NCI-H82 (cell line): ENCODE results near the gene CCDC92.

ENCODE experiments used
- DNase-seq: peaks from one replicate; lab custom pipeline; 2025; lab: John Stamatoyannopoulos, UW

CCDC92 gene

DNA sequence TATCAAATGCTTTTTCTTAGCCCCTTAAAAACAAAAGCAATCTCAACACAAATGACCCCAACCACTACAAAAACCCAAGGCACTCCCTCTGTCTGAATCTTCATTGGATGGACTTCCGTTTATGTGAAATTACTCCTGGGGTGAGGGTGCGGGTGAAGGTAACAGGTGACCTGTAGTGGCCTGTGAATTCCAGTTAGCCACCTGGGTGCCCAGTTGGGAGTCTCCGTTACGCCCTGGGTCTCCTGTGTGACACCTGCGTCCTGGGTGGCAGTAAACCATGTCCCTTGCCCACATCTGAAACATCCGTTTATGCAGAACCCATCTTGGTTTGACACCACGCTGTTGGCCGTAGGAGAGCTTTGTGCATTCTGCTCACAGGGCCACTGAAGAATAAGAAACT lies 62.6 kb downstream of the CCDC92 start:
- no peak for DNase-seq

DNA sequence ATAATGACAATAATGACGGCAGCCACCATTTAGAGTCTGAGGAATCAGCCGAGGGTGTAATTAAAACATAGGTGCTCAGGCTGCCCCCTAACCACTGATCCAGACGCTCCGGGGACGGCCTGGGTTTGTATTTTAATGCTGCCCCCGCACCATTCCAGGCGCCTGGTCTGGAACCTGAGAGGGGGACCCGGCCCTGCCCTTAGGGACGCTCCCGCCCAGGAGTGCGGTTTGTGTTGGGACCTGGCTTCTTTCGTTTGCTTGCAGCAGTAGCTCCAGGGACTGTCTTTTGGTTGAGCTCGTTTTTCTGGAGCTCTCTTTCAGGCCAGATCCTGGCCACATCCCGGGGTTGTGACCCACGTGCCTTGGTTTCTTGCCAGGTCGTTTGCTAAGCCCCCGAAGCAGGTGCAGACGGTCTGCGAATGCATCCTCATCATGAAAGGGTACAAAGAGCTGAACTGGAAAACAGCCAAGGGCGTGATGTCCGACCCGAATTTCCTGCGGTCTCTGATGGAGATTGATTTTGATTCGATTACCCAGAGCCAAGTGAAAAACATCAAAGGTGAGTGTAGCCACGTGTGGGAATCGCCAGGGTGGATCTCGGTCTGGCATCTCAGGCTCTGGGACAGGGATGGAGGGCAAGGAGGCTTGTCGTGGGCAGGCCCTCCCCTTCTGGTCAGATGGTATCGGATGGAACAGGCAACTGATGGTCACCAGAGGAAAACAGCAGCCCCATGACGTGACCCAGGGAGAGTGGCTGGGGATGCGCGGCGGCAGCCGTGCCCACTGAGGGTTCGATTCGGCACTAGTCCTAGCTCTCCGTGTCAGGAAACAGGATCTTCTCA lies 63.5 kb downstream of the CCDC92 start:
- no peak for DNase-seq

DNA sequence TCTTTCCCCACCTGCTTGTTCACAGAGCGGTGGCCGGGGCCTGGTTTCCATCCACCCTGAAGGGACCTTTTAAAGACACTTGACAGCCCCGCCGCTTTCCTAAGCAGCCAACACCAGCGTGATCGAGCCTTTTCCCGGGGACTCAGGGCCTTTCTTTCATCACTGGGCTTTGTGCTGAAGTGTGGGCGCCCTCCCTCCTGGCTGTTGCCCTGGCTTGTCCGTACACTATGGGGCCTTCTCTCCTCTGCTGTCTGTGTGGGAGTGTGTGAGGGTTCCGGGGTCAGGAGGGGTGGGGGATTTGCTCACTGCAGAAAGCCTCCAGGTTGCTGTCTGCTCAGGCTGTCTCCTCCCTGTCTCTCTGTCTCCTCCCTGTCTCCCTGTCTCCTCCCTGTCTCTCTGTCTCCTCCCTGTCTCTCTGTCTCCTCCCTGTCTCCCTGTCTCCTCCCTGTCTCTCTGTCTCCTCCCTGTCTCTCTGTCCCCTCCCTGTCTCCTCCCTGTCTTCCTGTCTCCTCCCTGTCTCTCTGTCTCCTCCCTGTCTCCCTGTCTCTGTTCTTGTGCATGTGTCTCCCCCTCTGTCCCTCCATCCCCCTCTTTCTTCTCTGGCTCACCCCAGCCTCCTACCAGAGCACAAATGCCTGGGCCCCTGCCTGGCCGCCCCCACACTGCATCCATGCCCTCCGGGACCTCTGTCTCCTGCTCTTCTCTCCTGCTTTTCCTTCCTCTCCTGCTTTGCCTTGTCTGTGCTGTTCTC lies 64.7 kb downstream of the CCDC92 start:
- DNase-seq, result peak; percentile 36

DNA sequence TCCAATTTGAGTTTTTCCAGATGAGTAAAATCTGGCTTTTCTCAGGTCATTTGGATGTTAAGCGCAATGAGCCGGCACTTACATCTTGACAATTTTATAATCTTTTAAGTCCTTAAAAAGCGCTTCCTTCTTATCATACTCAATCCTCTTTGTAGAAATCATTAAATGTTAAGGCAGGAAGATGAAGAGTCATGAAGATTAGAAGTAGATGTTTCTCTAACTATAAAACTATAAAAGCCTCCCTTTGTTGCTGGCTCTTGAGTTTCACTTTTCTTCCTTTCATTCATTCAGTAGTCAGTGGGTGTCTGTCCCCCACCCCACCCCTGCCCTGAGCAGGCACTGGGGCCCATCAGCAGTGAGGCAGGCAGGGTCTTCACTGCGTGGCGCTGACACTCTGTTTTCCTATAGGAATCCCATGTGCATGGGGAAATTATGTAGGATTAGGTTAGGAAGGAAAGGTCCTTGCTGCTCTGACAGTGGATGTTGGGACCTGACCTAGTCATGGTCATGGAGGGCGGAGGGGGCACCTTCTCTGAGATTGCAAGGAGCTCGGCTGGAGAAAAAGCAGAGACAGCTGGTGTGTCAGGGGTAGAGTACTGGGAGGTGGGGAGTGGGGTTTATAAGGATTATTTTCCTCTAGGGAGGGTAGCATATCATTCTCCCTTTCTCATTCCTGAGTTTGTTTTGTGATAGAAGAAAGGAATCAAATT lies 65.8 kb downstream of the CCDC92 start:
- DNase-seq, result peak; percentile 90

- DNase-seq, result peak; percentile 77
These were observed 67.2 kb downstream of the CCDC92 start for GRCh38 chr12:123905319-123905925.

DNA sequence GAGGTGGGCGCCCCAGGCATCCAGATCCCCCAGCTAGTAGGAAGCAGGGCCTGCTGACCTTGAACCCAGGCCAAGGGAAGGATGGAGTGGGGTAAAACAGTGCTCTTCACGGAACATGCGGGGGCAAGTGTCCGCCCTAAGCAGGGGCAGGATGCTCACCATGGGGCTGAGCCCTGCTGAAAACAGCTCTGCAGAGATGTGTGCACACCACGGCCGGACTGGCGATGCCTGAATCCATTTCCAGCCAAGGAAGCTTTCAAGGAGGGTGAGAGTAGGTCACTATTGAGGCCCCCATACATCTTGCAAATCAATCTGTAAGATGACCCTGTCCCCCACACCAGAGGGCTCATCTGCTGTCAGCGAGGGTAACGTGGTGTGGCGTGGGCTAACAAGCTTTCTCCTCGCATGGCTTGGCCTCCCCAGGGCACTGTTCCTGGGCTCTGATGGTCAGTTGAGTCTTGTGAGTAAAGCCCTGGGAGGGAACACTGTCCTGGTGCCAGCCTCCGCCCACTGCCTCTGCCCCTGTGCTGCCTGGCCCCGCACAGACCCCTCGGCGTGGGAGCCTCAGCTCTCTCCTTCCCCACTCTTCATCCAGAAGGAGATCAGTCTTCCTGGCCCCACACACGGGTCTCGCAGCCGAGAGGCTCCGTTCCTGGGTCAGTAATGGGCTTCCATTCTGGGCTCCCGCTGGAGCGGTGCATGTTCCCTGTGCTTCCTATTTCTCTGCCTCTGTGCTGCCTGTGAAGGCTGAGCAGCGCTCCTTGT lies 69.1 kb downstream of the CCDC92 start:
- DNase-seq, result no peak

- no peak for DNase-seq
These were observed 69.8 kb downstream of the CCDC92 start for GRCh38 chr12:123902821-123903220.

DNA sequence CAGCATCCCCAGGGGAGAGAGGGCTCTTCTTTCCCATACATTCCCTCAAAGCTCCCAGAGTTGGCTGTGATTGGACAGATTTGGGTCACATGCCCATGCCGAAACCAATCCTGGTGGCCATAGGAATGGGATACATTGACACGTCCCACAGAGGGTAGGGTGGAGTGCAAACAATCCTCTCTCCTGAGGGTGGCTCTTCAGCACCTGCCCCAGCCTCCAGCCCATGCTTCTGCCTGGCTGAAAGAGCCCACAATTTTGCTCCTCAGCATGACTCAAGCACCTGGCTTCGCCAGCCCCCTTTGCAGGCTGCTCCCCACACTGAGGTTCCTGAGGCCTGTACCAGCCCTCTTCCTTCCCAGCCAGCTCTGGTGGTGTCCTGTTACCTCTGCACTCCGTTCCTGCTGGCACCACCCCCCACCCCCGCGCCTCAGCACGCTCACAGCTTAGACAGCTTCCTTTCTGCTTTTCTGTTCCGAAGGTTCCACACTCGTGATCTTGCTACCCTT lies 71.7 kb downstream of the CCDC92 start:
- DNase-seq, result peak; percentile 49

DNA sequence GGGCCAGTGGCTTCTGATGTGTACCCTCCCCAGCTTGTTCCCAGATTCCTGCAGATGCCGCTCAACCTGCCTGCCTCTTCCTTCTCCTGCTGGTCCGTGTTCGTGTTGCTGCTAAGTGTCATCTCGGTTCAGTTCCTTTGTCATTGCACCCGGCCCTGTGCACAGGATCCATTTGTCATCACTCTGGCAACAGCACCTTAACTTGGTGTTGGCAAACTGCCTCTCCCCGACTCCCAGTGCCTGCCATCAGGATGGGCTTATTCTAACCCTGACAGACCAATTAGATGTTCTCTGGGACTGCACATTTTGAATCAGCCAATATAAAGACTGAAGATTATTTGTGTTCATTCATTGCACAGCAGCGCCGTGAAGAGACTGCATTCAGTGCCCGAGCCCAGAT lies 73.3 kb downstream of the CCDC92 start:
- no peak for DNase-seq

- no peak for DNase-seq
These were observed 74.0 kb downstream of the CCDC92 start for GRCh38 chr12:123898673-123899072.

- no peak for DNase-seq
These were observed 75.4 kb downstream of the CCDC92 start for GRCh38 chr12:123897221-123897620.

DNA sequence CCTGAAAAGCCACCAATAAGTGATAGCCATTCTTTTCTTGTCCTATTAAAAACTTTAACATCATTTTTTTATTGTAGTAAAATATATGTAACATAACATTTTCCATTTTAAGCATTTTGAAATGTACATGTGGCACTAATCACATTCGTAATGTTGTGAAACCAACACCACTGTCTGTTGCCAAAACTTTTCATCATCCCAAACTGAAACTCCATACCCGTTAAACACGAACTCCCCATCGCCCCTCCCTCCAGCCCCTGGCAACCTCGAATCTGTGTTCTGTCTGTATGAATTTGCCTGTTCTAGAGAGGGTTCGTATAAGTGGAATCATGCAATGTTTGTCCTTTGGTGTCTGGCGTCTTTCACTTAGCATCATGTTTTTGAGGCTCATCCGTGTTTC lies 75.9 kb downstream of the CCDC92 start:
- DNase-seq, result no peak

DNA sequence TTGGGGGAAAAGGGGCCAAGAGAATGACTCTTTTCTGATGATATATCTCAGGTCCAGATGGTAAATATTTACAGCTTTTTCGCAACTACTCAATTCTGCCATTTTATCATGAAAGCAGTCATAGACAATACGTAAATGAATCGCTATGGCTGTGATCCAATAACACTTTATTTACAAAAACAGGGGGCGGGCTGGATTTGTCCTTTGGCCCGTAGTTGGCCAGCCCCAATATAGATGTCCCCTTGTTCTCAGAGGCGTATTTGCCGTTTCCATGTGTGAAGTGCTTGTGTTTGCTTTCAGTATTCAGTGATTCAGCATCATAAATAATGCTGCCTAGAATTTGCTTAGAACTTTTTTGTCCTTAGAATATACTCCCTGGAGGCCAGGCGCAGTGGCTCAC lies 77.2 kb downstream of the CCDC92 start:
- no peak for DNase-seq

DNA sequence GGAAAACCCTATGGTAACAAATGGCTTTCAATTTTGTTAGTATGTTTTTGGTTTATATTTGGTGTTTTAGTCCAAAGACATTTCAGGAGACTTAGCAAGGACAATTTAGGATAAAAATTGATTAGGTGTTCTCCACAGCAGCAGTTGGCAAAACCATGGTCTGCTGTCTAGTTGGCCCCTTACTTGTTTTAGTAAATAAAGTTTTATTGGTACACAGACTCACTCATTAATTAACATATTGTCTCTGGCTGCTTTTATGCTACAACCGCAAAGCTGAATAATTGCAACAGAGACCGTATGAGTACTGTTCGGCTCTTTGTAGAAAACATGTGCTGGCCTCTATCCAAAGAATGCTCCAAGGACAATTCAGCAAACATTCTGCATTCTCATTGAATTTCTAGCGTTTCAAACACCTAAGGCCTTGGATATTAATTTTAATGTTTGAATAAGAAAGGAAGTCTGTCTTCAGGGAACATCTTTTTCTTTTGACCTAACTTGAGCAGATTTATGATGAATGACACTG lies 77.7 kb downstream of the CCDC92 start:
- DNase-seq, result no peak

GRCh38 chr12:123893276-123893675 lies 79.4 kb downstream of the CCDC92 start:
- no peak for DNase-seq

DNA sequence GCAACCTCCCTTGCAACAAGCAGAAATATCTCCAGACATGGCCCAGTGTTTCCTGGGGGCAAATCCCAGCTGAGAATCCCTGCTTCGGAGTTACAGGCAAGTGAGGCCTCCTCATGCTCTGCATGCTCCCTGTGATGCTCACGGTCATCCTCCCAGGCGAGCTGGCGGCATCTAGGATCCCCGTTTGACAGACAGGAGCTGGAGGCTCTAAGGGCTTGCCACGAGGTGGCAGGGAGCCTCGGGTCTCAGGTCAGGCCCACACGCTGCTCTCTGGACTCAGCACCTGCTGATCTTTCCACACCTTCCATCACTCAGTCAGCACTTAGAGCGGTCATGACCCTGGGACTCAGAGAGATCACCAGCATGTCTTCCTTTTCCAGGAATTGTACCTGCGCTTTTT lies 79.8 kb downstream of the CCDC92 start:
- DNase-seq, result no peak

DNA sequence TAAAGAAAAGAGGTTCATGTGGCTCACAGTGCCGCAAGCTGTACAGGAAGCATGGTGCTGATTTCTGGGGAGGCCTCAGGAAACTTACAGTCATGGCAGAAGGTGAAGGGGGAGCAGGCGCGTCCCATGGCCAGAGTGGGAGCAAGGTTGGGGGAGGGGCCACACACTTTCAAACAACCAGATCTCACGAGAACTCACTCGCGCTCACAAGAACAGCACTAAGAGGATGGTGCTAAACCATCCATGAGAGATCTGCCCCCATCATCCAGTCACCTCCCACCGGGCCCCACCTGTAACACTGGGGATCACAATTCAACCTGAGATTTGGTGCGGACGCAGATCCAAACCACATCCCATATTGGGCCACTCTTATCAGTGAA lies 80.5 kb downstream of the CCDC92 start:
- DNase-seq, result no peak

GRCh38 chr12:123891516-123892179 lies 81.0 kb downstream of the CCDC92 start:
- DNase-seq, result no peak

DNA sequence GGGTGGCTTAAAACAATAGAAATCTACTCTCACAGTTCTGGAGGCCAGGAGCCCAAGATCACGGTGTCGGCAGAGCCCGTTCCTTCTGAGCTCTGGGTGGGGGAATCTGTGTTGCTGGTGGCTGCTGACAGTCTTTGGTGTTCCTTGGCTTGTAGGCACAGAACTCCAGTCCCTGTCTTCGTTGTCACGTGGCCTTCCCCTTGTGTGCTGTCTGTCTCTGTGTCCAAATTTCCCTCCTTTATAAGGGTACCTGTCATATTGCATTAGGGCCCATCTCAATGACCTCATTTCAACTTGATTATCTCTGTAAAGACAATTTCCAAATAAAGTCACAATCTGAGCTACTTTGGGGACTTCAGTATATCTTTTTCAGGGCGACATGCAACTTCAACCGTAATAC lies 81.6 kb downstream of the CCDC92 start:
- no peak for DNase-seq

DNA sequence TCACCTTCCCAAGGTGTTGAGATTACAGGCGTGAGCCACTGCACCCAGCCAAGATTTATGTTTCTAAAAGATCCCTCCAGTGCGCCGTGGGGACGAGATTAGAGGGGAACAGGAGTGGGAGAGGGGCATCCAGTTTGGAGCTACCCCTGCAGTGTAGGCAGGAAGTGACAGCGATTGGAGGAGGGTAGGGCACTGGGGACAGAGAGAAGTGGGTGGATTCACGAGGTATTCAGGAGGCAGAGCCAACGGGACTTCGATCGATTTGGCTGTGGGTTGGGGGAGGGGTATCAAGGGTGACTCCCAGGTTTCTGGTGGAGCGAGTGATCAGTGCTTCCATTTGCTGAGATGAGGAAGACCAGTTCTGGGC lies 82.1 kb downstream of the CCDC92 start:
- no peak for DNase-seq
